ENCODE data around the gene KLHDC10. TPM values are rescaled to one million over a fixed set of nuclear protein-coding genes. Genes with fewer than 3 reads are reported as not detected.
"Not testable (repeated sequence)": the region's sequence is repeated elsewhere in the genome, so short reads cannot be mapped to it uniquely, and the experiment has no call there.

KLHDC10 gene, protein sequence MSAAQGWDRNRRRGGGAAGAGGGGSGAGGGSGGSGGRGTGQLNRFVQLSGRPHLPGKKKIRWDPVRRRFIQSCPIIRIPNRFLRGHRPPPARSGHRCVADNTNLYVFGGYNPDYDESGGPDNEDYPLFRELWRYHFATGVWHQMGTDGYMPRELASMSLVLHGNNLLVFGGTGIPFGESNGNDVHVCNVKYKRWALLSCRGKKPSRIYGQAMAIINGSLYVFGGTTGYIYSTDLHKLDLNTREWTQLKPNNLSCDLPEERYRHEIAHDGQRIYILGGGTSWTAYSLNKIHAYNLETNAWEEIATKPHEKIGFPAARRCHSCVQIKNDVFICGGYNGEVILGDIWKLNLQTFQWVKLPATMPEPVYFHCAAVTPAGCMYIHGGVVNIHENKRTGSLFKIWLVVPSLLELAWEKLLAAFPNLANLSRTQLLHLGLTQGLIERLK
- total RNA-seq: 10 to 100 TPM; 11.5 to 14.9 TPM

- no peaks in the 10 kb centered on the region for H3K9me3 Mint-ChIP-seq
- DNase-seq (ENCODE audit: low spot score in 2 of 2): peak; percentile 87 to 95
- H3K36me3 Mint-ChIP-seq: no peaks in the 10 kb centered on the region
- H3K27ac Mint-ChIP-seq: peak within 1 kb of the TSS; percentile 73 to 96
- peak; percentile 98 for ATAC-seq
These were observed at the start of gene KLHDC10 for GRCh38 chr7:130069978-130070860. Gene KLHDC10, plus strand, starts transcription at chr7:130070534. Its CDS starts 110 bp downstream, at chr7:130070644.

DNA sequence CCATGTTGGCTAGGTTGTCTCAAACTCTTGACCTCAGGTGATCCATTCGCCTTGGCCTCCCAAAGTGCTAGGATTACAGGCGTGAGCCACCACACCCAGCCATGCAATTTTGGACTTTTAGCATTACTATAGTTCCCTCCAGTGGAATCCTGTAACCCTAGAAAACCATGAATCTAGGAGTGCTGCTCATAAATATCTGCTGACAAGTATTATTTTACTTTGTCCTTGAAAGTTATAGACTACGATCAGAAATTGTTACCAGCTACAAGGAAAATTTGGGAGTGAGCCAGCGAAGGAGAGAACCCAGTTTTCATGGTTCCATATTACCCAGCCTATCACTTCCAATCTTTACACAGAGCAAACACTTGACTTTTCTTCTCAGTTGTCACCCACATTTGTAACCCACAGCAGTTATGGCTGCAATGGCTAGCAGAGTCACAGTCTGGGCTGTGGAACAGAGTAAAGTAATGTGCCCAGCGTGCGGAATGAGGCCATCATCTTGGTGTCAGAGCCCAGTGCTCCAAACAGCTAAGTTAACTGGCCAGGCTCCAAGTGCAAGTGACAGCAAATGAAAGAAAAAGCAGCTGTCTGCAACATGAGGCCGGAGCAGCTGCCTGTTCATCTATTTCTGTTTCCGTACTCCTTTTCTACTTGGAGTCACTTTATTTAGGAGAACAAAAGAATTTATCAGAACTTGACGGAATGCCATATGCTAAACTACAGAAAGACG is 49.1 kb upstream of the KLHDC10 start:
- ATAC-seq (no peak), DNase-seq (ENCODE audit: low spot score in 2 of 2) (no peak)
- Mint-ChIP-seq H3K36me3 (peaks cover 10 to 11% of the 10 kb centered on the region in 2 donors), H3K27ac (no peak overlapping the region), H3K9me3 (no peaks in the 10 kb centered on the region)

DNA sequence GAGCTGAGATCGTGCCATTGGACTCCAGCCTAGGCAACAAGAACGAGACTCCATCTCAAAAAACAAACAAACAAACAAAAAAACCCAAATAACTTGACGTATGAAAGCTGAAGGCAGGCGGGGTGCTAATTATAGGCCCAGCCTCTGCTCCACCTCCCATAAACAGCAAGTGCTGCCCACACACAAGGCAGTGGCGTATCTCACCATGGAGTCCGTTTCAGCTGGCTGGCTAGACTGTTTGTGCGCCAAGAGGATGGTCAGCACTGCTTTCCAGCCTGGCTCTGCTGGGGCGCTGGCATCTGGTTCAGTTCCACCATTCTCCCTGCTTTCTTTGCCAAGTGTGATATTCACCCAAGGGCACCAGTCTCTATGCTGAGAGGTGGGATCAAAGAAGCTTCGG is 48.2 kb upstream of the KLHDC10 start:
- no peak for DNase-seq (ENCODE audit: low spot score in 2 of 2)
- Mint-ChIP-seq H3K36me3 (peaks cover 11% of the 10 kb centered on the region in 2 donors), H3K27ac (no peak overlapping the region), H3K9me3 (no peaks in the 10 kb centered on the region)
- ATAC-seq: no peak

DNA sequence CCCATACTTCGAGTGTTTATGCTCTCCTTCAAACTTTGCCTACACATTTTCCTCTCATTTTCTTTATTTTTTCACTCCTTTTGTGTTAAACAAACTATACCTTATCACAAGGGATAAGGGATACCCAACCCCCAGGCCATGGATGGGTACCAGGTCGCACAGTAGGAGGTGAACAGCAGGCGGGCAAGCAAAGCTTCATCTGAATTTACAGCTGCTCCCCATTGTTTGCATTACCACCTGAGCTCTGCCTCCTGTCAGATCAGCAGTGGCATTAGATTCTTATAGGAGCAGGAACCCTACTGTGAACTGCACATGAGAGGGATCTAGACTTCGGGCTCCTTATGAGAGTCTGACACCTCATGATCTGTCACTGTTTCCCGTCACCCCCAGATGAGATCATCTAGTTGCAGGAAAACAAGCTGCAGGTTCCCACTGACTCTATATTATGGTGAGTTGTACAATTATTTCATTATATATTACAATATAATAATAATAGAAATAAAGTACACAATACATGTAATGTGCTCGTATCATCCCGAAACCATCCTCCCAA is 47.6 kb upstream of the KLHDC10 start:
- no peaks in the 10 kb centered on the region for H3K9me3 Mint-ChIP-seq
- ATAC-seq (peak in 1 of 2 donors; percentile 28), DNase-seq (ENCODE audit: low spot score in 2 of 2) (no peak)
- H3K36me3 Mint-ChIP-seq: peaks cover 11% of the 10 kb centered on the region in 2 donors
- peak overlapping the region in 1 of 2 donors; percentile 44 for H3K27ac Mint-ChIP-seq

DNA sequence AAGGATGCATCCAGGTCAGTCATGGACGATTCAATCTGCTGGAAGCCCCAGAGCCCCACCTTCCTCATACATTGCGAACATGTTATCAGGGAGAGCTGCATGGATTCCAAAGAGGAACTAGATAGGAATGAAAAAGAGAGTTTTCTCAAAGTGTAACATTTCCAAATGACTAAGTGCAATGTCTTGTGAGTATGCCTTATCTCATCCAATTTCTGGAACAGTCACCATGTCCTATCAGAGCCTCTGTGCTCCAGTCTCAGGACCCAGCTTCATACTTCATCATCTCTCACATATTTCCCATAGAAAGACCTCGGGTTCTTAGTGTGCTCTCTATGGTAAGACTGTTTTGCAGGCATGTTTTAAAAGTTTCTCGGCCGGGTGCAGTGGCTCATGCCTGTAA is 45.9 kb upstream of the KLHDC10 start:
- Mint-ChIP-seq H3K36me3 (peaks cover 11% of the 10 kb centered on the region in 2 donors), H3K27ac (no peak overlapping the region), H3K9me3 (no peaks in the 10 kb centered on the region)
- no peak for DNase-seq (ENCODE audit: low spot score in 2 of 2)
- ATAC-seq: no peak

GRCh38 chr7:130032698-130033097 is 37.6 kb upstream of the KLHDC10 start:
- ATAC-seq (no peak), DNase-seq (ENCODE audit: low spot score in 2 of 2) (no peak)
- Mint-ChIP-seq H3K9me3 (no peaks in the 10 kb centered on the region), H3K36me3 (peaks cover 6 to 12% of the 10 kb centered on the region in 2 donors), H3K27ac (no peak overlapping the region)

- Mint-ChIP-seq H3K9me3 (no peaks in the 10 kb centered on the region), H3K27ac (no peak overlapping the region), H3K36me3 (peaks cover 6% of the 10 kb centered on the region in 2 donors)
- ATAC-seq: no peak
- no peak for DNase-seq (ENCODE audit: low spot score in 2 of 2)
These were observed 32.6 kb upstream of the KLHDC10 start for GRCh38 chr7:130037703-130038102.

GRCh38 chr7:130040576-130040975 is 29.8 kb upstream of the KLHDC10 start:
- H3K9me3 Mint-ChIP-seq: no peaks in the 10 kb centered on the region
- ATAC-seq (no peak), DNase-seq (ENCODE audit: low spot score in 2 of 2) (no peak)
- H3K27ac Mint-ChIP-seq: no peak overlapping the region
- H3K36me3 Mint-ChIP-seq: peaks cover 6% of the 10 kb centered on the region in 2 donors

DNA sequence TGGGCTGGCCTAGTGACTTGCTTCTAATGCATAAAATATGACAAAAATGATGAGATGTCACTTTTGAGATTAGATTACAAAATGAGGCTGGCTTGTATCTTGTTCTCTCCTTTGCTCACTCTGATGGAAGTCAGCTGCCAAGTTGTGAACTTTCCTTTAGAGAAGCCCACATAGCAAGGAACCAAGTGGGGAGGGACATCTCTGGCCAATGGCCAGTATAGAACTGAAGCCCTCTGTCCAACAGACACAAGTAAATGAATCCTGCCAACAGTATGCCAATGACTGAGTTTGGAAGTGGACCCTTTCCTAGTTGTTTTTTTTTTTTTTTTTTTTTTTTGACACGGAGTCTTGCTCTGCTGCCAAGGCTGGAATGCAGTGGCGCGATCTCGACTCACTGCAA is 22.5 kb upstream of the KLHDC10 start:
- Mint-ChIP-seq H3K36me3 (peaks cover 7 to 9% of the 10 kb centered on the region in 2 donors), H3K27ac (no peak overlapping the region), H3K9me3 (no peaks in the 10 kb centered on the region)
- DNase-seq (ENCODE audit: low spot score in 2 of 2) (no peak), ATAC-seq (no peak)

GRCh38 chr7:130048906-130049305 is 21.4 kb upstream of the KLHDC10 start:
- H3K9me3 Mint-ChIP-seq: no peaks in the 10 kb centered on the region
- no peak for DNase-seq (ENCODE audit: low spot score in 2 of 2)
- peaks cover 7 to 9% of the 10 kb centered on the region in 2 donors for H3K36me3 Mint-ChIP-seq
- H3K27ac Mint-ChIP-seq: no peak overlapping the region
- ATAC-seq: no peak

GRCh38 chr7:130052250-130052649 is 18.1 kb upstream of the KLHDC10 start:
- not testable (repeated sequence) for DNase-seq (ENCODE audit: low spot score in 2 of 2); H3K9me3 Mint-ChIP-seq; H3K36me3 Mint-ChIP-seq; ATAC-seq; H3K27ac Mint-ChIP-seq

GRCh38 chr7:130055198-130055597 is 15.1 kb upstream of the KLHDC10 start:
- not testable (repeated sequence) for H3K27ac Mint-ChIP-seq; DNase-seq (ENCODE audit: low spot score in 2 of 2); H3K36me3 Mint-ChIP-seq; ATAC-seq; H3K9me3 Mint-ChIP-seq

- ATAC-seq (no peak), DNase-seq (ENCODE audit: low spot score in 2 of 2) (no peak)
- Mint-ChIP-seq H3K9me3 (no peaks in the 10 kb centered on the region), H3K36me3 (no peaks in the 10 kb centered on the region), H3K27ac (no peak overlapping the region)
These were observed 8.1 kb upstream of the KLHDC10 start for GRCh38 chr7:130062246-130062645.

- no peak overlapping the region for H3K27ac Mint-ChIP-seq
- no peaks in the 10 kb centered on the region for H3K9me3 Mint-ChIP-seq
- ATAC-seq: peak; percentile 67 to 77
- no peaks in the 10 kb centered on the region for H3K36me3 Mint-ChIP-seq
- DNase-seq (ENCODE audit: low spot score in 2 of 2): peak in 1 of 2 donors; percentile 89
These were observed 7.3 kb upstream of the KLHDC10 start for GRCh38 chr7:130063036-130063435.

DNA sequence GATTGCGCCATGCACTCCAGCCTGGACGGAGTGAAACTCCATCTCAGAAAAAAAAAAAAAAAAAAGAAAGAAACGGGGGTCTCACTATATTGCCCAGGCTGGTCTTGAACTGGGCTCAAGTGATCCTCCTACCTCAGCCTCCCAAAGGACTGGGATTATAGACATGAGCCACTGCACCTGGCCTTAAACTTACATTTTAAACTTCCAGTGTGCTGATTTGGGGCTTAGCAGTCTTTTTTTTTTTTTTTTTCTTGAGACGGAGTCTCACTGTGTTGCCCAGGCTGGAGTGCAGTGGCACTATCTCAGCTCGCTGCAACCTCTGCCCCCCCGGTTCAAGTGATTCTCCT is 5.8 kb upstream of the KLHDC10 start:
- not testable (repeated sequence) for DNase-seq (ENCODE audit: low spot score in 2 of 2); H3K36me3 Mint-ChIP-seq; H3K27ac Mint-ChIP-seq; ATAC-seq; H3K9me3 Mint-ChIP-seq

- no peak overlapping the region for H3K27ac Mint-ChIP-seq
- DNase-seq (ENCODE audit: low spot score in 2 of 2) (no peak), ATAC-seq (no peak)
- H3K36me3 Mint-ChIP-seq: no peaks in the 10 kb centered on the region
- H3K9me3 Mint-ChIP-seq: no peaks in the 10 kb centered on the region
These were observed 4.7 kb upstream of the KLHDC10 start for GRCh38 chr7:130065500-130066152.

Measured in activated naive CD4-positive, alpha-beta T cell treated with anti-CD3 and anti-CD28 coated beads, Interleukin-2, amount 50 U/mL, for 72 hours (primary cell).